Left cardiac atrium (tissue), 4 donors: ENCODE measurements around the gene BRF1. TPM values are rescaled to one million over a fixed set of nuclear protein-coding genes. Genes with fewer than 3 reads are reported as not detected.
"Not testable (repeated sequence)": the region's sequence is repeated elsewhere in the genome, so short reads cannot be mapped to it uniquely, and the experiment has no call there.

Experiments
- ATAC-seq, 2 donors: fragments of 200-7000 bp; cut with Tn5 transposase; one replicate each; pipeline ENCODE4 v1.9.1; 2020; ENCODE audit warnings: mild to moderate bottlenecking in 2 of 2, moderate library complexity in 2 of 2
- DNase-seq: peaks from one replicate; pipeline ENCODE4 v3.0.0-alpha.2; 2020
- intact Hi-C, 2 donors: fragments of 100-400 bp; cut with DNase I; formaldehyde crosslinking; loops; one replicate each; pipeline versions ENCODE4 v1.14.1 to v1.15.1; 2022 to 2023
- total RNA-seq, 2 donors: library from RNA; stranded (reverse); fragmentation: NEBNext Ultra II Directional; extraction: Animal tissue kit (Norgen Biotek cat#: 25700); gene quantifications; one replicate each; pipeline ENCODE4 v1.2.1, GENCODE V29; 2021
- donor health status: DM: no; HTN: yes; CAD: no.
- donor health status: DM: no; HTN: yes; CAD: no; lungs with severe emphysema.
- donor health status: DM: yes; HTN: yes; CAD: no.
- donor health status: Dilated cardiomyopathy.

The BRF1 gene
- total RNA-seq, 2 donors from 2014 or later = 18.8 to 20.0 TPM

- ATAC-seq = no peak
- DNase-seq = no peak
- intact Hi-C loops = loop anchor here (5.0 to 10.0 kb wide), 4 partner anchors 78 to 305 kb away; partner anchors contain the start of gene AHNAK2 (in 1 of the 2)
Observed at GRCh38 chr14:105279642-105280361, 21.0 kb downstream of the BRF1 start.

GRCh38 chr14:105277448-105277847 lies 23.4 kb downstream of the BRF1 start:
- ATAC-seq, intact Hi-C loops, DNase-seq: not testable (repeated sequence)

- ATAC-seq = peak; percentile 38 to 91
- DNase-seq = peak; percentile 38
- intact Hi-C loops = no loop called here
Observed at GRCh38 chr14:105275267-105275946, 25.4 kb downstream of the BRF1 start.

- no peak for ATAC-seq
Observed at GRCh38 chr14:105274637-105275036, 26.2 kb downstream of the BRF1 start.

GRCh38 chr14:105273062-105273461 lies 27.7 kb downstream of the BRF1 start:
- intact Hi-C loops = no loop called here
- ATAC-seq (no peak), DNase-seq (no peak)

More at GRCh38 chr14:105274637-105275036, 26.2 kb downstream of the BRF1 start:
- intact Hi-C loops = no loop called here
- no peak for DNase-seq

- intact Hi-C loops = no loop called here
- ATAC-seq (no peak), DNase-seq (no peak)
Observed at GRCh38 chr14:105272623-105273022, 28.2 kb downstream of the BRF1 start.

GRCh38 chr14:105271224-105271890 lies 29.4 kb downstream of the BRF1 start:
- intact Hi-C loops = no loop called here
- ATAC-seq = no peak
- no peak for DNase-seq

GRCh38 chr14:105269405-105269804 lies 31.4 kb downstream of the BRF1 start:
- no peak for ATAC-seq
- intact Hi-C loops = no loop called here
- no peak for DNase-seq

GRCh38 chr14:105268736-105269354 lies 32.0 kb downstream of the BRF1 start:
- no peak for ATAC-seq
- no peak for DNase-seq
- intact Hi-C loops = no loop called here

GRCh38 chr14:105267820-105268548 lies 32.8 kb downstream of the BRF1 start:
- intact Hi-C loops = no loop called here
- DNase-seq (no peak), ATAC-seq (peak in 1 of 2 donors; percentile 69)

- intact Hi-C loops = no loop called here
- ATAC-seq = peak; percentile 29 to 35
- no peak for DNase-seq
Observed at GRCh38 chr14:105261781-105262180, 39.0 kb downstream of the BRF1 start.

- intact Hi-C loops = no loop called here
- no peak for DNase-seq
- no peak for ATAC-seq
Observed at GRCh38 chr14:105260959-105261358, 39.8 kb downstream of the BRF1 start.

GRCh38 chr14:105258846-105259245 lies 42.0 kb downstream of the BRF1 start:
- intact Hi-C loops = no loop called here
- DNase-seq (no peak), ATAC-seq (no peak)

- ATAC-seq (no peak), DNase-seq (no peak)
- intact Hi-C loops = no loop called here
Observed at GRCh38 chr14:105257464-105257863, 43.3 kb downstream of the BRF1 start.

GRCh38 chr14:105256292-105256960 lies 44.4 kb downstream of the BRF1 start:
- DNase-seq (no peak), ATAC-seq (no peak)
- intact Hi-C loops = no loop called here

GRCh38 chr14:105255021-105255507 lies 45.7 kb downstream of the BRF1 start:
- intact Hi-C loops = no loop called here
- DNase-seq (no peak), ATAC-seq (peak; percentile 42 to 50)

- intact Hi-C loops = no loop called here
- no peak for DNase-seq
Observed at GRCh38 chr14:105253329-105253682, 47.5 kb downstream of the BRF1 start.

GRCh38 chr14:105252552-105253328 lies 48.1 kb downstream of the BRF1 start:
- no peak for DNase-seq
- ATAC-seq = no peak
- intact Hi-C loops = no loop called here

More at GRCh38 chr14:105253329-105253682, 47.5 kb downstream of the BRF1 start:
- no peak for ATAC-seq
